GM23338 (cell line): ENCODE data around the gene AHDC1. TPM values are rescaled to one million over a fixed set of nuclear protein-coding genes. Genes with fewer than 3 reads are reported as not detected.

ENCODE experiments used
- ATAC-seq: fragments of 200-7000 bp; cut with Tn5 transposase; 3 replicates; pipeline ENCODE4 v1.9.1; 2020
- DNase-seq: peaks from one replicate; pipeline ENCODE4 v3.0.0-alpha.2; 2015; ENCODE audit warnings: low spot score
- H2AFZ ChIP-seq: fragments of 200-600 bp; sonication (generic); 2 replicates; pipeline ENCODE4 v1.8.0; 2016; ENCODE audit warnings: antibody characterized with exemption, mild to moderate bottlenecking, moderate library complexity
- H3F3A ChIP-seq: fragments of 200-600 bp; sonication (generic); replicated peaks from 2 replicates; pipeline ENCODE4 v1.8.0; 2017; ENCODE audit warnings: antibody characterized with exemption, mixed run types, low read depth
- H3K27ac ChIP-seq: fragments of 200-600 bp; sonication (generic); 2 replicates; pipeline ENCODE4 v1.6.1; 2016; ENCODE audit warnings: low read depth
- H3K27me3 ChIP-seq: fragments of 200-600 bp; sonication (generic); 2 replicates; pipeline ENCODE4 v1.8.0; 2016; ENCODE audit warnings: mild to moderate bottlenecking, mixed run types, moderate library complexity; ENCODE audit not compliant: insufficient read depth
- H3K36me3 ChIP-seq: fragments of 200-600 bp; sonication (generic); 2 replicates; pipeline ENCODE4 v1.8.0; 2016; ENCODE audit warnings: mild to moderate bottlenecking; ENCODE audit not compliant: insufficient read depth
- H3K4me1 ChIP-seq: fragments of 200-600 bp; sonication (generic); 2 replicates; pipeline ENCODE4 v1.8.0; 2016; ENCODE audit warnings: mild to moderate bottlenecking, moderate library complexity; ENCODE audit not compliant: insufficient read depth
- H3K4me2 ChIP-seq: fragments of 200-600 bp; sonication (generic); 2 replicates; pipeline ENCODE4 v1.7.1; 2017; ENCODE audit warnings: mixed run types
- H3K4me3 ChIP-seq: fragments of 200-600 bp; sonication (generic); 2 replicates; pipeline ENCODE4 v1.6.1; 2016; ENCODE audit warnings: mixed run types
- H3K79me2 ChIP-seq: fragments of 200-600 bp; sonication (generic); replicated peaks from 2 replicates; pipeline ENCODE4 v1.8.0; 2017; ENCODE audit warnings: mild to moderate bottlenecking; ENCODE audit not compliant: insufficient read depth
- H3K9me2 ChIP-seq: fragments of 200-600 bp; sonication (generic); 2 replicates; pipeline ENCODE4 v1.8.0; 2017; ENCODE audit not compliant: insufficient read depth
- H4K20me1 ChIP-seq: fragments of 200-600 bp; sonication (generic); replicated peaks from 2 replicates; pipeline ENCODE4 v1.8.0; 2017; ENCODE audit warnings: mild to moderate bottlenecking; ENCODE audit not compliant: insufficient read depth
- H3K27ac Mint-ChIP-seq: 2 replicates; pipeline ENCODE4 v1.8.0; 2020; ENCODE audit warnings: inconsistent platforms, mild to moderate bottlenecking, moderate library complexity, mixed read lengths
- H3K27me3 Mint-ChIP-seq: 3 replicates; pipeline ENCODE4 v1.8.0; 2022; ENCODE audit warnings: low read depth, mild to moderate bottlenecking, moderate library complexity, mixed read lengths, inconsistent platforms; ENCODE audit not compliant: insufficient read depth, poor library complexity
- H3K36me3 Mint-ChIP-seq: 3 replicates; pipeline ENCODE4 v1.8.0; 2021; ENCODE audit warnings: low read depth, mild to moderate bottlenecking, inconsistent platforms, moderate library complexity, mixed read lengths
- H3K4me1 Mint-ChIP-seq: 3 replicates; pipeline ENCODE4 v1.8.0; 2020; ENCODE audit warnings: mild to moderate bottlenecking, inconsistent platforms, mixed read lengths
- H3K4me3 Mint-ChIP-seq: 3 replicates; pipeline ENCODE4 v1.8.0; 2021; ENCODE audit warnings: moderate library complexity, mild to moderate bottlenecking, inconsistent platforms, mixed read lengths
- H3K9me3 Mint-ChIP-seq: 3 replicates; pipeline ENCODE4 v1.8.0; 2020; ENCODE audit warnings: moderate library complexity, mild to moderate bottlenecking, inconsistent platforms, mixed read lengths
- CTCF ChIP-seq, 2 experiments: fragments of 200-600 bp in 1 of 2; sonication (generic) in 1 of 2; conservative IDR thresholded peaks; 2 replicates each; pipeline versions ENCODE4 v1.5.1 to v1.6.1; 2016 to 2017; ENCODE audit warnings: antibody characterized with exemption in 2 of 2, low read depth in 2 of 2, mild to moderate bottlenecking in 2 of 2, moderate library complexity in 1 of 2
- EZH2phosphoT487 ChIP-seq: fragments of 200-600 bp; sonication (generic); IDR thresholded peaks from one replicate; pipeline ENCODE4 v1.8.1; 2018; ENCODE audit warnings: antibody characterized with exemption; ENCODE audit not compliant: unreplicated experiment
- NANOG ChIP-seq: IDR thresholded peaks from 2 replicates; pipeline ENCODE4 v1.6.1; 2016; ENCODE audit warnings: antibody characterized with exemption, borderline replicate concordance
- POLR2AphosphoS5 ChIP-seq: IDR thresholded peaks from 2 replicates; pipeline ENCODE4 v1.6.1; 2016; ENCODE audit warnings: antibody characterized with exemption, low read depth
- STAT1 ChIP-seq: IDR thresholded peaks from one replicate; pipeline ENCODE4 v1.6.1; 2016; ENCODE audit warnings: antibody characterized with exemption; ENCODE audit not compliant: unreplicated experiment
- ZNF114 ChIP-seq: fragments of 250-450 bp; sonication (Bioruptor Pico); IDR thresholded peaks from 2 replicates; pipeline ENCODE4 v1.5.0; 2020; ENCODE audit warnings: mild to moderate bottlenecking, moderate library complexity
- ZNF331 ChIP-seq: fragments of 250-450 bp; sonication (Bioruptor Pico); IDR thresholded peaks from 2 replicates; pipeline ENCODE4 v1.5.0; 2020; ENCODE audit warnings: low read depth, mild to moderate bottlenecking, moderate library complexity
- polyA plus RNA-seq: library from polyadenylated mRNA; unstranded; fragments of >200 nt; fragmentation: Nextera tagmentation; extraction: Ambion mirVana; gene quantifications from 2 replicates; pipeline ENCODE4 v1.2.1, GENCODE V29; 2016
- total RNA-seq: library from RNA; depleted of rRNA; stranded (reverse); fragments of >200 nt; shearing (Covaris generic); gene quantifications from 2 replicates; pipeline ENCODE4 v1.2.3, GENCODE V29; 2014
- TF ChIP-seq, protein P1 (sequence below): IDR thresholded peaks from one replicate; pipeline ENCODE4 v1.6.1; 2018; ENCODE audit warnings: antibody characterized with exemption; ENCODE audit not compliant: unreplicated experiment

AHDC1 gene
- total and polyA plus RNA-seq, 2 experiments from 2014 or later, result 8.3 to 22.2 TPM

DNA sequence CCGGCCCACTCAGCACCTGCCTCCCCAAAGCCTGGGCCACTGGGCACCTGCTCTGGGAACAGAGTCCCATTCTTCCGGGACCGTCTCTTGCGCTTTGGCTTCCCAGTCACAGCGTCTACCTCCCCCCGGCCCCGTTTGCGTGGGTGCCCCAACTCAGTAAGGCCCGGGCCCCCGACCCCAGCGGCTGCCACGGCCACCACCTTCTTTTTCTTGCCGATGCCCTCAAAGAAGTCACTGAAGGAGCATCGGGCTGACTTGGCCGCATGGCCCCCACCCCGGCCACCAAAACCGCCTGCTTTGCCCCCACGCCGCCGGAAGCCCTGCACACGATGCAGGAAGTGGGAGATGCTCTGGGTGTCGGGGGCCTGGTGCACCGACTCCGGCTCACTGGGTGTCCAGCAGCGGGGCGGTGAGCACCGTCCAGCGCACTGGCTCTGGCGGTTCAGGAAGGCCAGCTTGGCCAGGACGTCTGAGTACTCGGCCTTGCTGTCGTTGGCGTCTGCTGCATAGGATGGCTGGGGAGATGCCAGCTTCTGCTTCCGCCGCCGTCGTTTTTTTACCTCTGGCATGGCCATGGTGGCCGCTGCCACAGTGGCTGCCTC lies 54.0 kb downstream of the AHDC1 start:
- no peak overlapping the region for H3K4me3 Mint-ChIP-seq
- TF ChIP-seq EZH2phosphoT487 (no peak), POLR2AphosphoS5 (no peak), ZNF331 (CRISPR knock-in tag) (no peak), CTCF (conservative IDR thresholded peaks at IDR 0.05; ENCODE audit: low read depth in 2 of 2) (no peak)
- no peak overlapping the region for H3K27ac Mint-ChIP-seq
- Histone ChIP-seq H3K4me3 (no peak overlapping the region), H2AFZ (no peak overlapping the region), H3K4me1 (no peaks in the 10 kb centered on the region), H4K20me1 (no peaks in the 10 kb centered on the region; the same call in 1 of the 2 replicates), H3K79me2 (no peaks in the 10 kb centered on the region), H3K27ac (no peak overlapping the region), H3F3A (peaks cover 6% of the 10 kb centered on the region; the same call in 1 of the 2 replicates), H3K36me3 (no peaks in the 10 kb centered on the region), H3K9me2 (no peaks in the 10 kb centered on the region), H3K4me2 (no peak overlapping the region), H3K27me3 (no peaks in the 10 kb centered on the region)
- H3K4me1 Mint-ChIP-seq, result peaks cover 9% of the 10 kb centered on the region
- H3K36me3 Mint-ChIP-seq, result peaks cover 14% of the 10 kb centered on the region; the same call in 2 of the 3 replicates
- no peak for DNase-seq
- ATAC-seq, result no peak
- no peaks in the 10 kb centered on the region for H3K9me3 Mint-ChIP-seq
- peaks cover 5% of the 10 kb centered on the region for H3K27me3 Mint-ChIP-seq

DNA sequence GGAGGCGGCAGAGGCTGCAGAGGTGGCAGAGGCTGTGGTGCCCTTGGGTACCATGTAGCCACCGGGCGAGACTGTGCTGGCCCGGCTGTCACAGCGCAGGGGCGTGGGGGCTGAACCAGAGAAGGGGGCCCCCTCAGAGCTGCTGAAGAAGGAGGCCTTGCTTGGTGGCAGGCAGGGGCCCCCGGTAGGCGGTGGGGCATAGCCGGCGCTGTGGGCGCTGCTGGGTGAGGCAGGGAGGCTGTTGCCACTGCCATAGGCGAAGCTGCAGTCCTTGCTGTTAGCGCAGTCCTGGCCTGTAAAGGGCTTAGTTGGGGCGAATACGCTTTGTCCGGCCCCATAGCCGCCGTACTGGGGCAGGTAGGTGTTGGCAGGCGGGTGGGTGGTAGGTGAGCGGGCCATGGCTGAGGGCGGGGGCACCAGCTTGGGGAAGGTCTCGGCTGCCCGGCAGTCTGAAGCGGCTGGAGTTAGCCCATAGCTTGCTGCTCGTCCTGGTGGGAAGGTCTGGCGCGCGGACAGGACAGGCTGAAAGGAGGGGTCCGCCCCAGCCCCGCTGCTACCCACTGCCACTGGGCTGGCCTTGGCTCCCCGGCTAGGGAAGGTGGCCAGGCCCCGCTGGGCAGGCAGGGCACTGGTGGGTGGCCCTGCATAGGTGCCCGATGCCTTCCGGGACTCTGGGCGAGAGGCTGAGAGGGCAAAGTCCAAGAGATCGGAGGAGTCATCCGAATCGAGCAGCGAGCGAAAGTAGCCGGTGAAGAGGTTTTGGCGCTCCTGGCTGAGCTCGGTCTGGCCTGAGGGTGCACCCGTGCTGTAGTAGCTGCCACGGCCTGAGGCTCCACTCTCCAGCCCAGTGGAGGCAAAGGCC lies 54.9 kb downstream of the AHDC1 start:
- no peak for DNase-seq
- Mint-ChIP-seq H3K27me3 (peaks cover 10% of the 10 kb centered on the region), H3K9me3 (no peaks in the 10 kb centered on the region), H3K36me3 (peaks cover 21% of the 10 kb centered on the region; the same call in 2 of the 3 replicates), H3K27ac (no peak overlapping the region), H3K4me3 (no peak overlapping the region), H3K4me1 (peaks cover 13% of the 10 kb centered on the region)
- ATAC-seq, result no peak
- no peak overlapping the region for H3K27ac ChIP-seq
- H4K20me1 ChIP-seq, result no peaks in the 10 kb centered on the region; the same call in 1 of the 2 replicates
- no peaks in the 10 kb centered on the region for H3K36me3 ChIP-seq
- H3K4me3 ChIP-seq, result no peak overlapping the region
- H3K9me2 ChIP-seq, result no peaks in the 10 kb centered on the region
- no peak overlapping the region for H3K4me2 ChIP-seq
- H3F3A ChIP-seq, result peaks cover 6% of the 10 kb centered on the region; the same call in 1 of the 2 replicates
- no peaks in the 10 kb centered on the region for H3K27me3 ChIP-seq
- no peak overlapping the region for H2AFZ ChIP-seq
- no peaks in the 10 kb centered on the region for H3K79me2 ChIP-seq
- H3K4me1 ChIP-seq, result no peaks in the 10 kb centered on the region
- TF ChIP-seq NANOG, result no peak
- TF ChIP-seq STAT1, result no peak
- no peak for TF ChIP-seq ZNF331 (CRISPR knock-in tag)
- TF ChIP-seq, protein P1, sequence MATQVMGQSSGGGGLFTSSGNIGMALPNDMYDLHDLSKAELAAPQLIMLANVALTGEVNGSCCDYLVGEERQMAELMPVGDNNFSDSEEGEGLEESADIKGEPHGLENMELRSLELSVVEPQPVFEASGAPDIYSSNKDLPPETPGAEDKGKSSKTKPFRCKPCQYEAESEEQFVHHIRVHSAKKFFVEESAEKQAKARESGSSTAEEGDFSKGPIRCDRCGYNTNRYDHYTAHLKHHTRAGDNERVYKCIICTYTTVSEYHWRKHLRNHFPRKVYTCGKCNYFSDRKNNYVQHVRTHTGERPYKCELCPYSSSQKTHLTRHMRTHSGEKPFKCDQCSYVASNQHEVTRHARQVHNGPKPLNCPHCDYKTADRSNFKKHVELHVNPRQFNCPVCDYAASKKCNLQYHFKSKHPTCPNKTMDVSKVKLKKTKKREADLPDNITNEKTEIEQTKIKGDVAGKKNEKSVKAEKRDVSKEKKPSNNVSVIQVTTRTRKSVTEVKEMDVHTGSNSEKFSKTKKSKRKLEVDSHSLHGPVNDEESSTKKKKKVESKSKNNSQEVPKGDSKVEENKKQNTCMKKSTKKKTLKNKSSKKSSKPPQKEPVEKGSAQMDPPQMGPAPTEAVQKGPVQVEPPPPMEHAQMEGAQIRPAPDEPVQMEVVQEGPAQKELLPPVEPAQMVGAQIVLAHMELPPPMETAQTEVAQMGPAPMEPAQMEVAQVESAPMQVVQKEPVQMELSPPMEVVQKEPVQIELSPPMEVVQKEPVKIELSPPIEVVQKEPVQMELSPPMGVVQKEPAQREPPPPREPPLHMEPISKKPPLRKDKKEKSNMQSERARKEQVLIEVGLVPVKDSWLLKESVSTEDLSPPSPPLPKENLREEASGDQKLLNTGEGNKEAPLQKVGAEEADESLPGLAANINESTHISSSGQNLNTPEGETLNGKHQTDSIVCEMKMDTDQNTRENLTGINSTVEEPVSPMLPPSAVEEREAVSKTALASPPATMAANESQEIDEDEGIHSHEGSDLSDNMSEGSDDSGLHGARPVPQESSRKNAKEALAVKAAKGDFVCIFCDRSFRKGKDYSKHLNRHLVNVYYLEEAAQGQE, result no peak
- TF ChIP-seq POLR2AphosphoS5, result no peak
- no peak for TF ChIP-seq ZNF114 (CRISPR knock-in tag)
- TF ChIP-seq EZH2phosphoT487, result no peak
